Brain microvascular endothelial cell (primary cell): ENCODE data around the gene MTMR6.
"Not testable (repeated sequence)": the region's sequence is repeated elsewhere in the genome, so short reads cannot be mapped to it uniquely, and the experiment has no call there.

Experiments
- DNase-seq: peaks from one replicate; pipeline ENCODE4 v3.0.0-alpha.2; 2020
- H3K27ac ChIP-seq: fragments of 250-450 bp; sonication (Bioruptor Pico); 2 replicates; pipeline ENCODE4 v1.5.1; 2020; ENCODE audit warnings: mild to moderate bottlenecking, moderate library complexity
- H3K27me3 ChIP-seq: fragments of 250-450 bp; sonication (Bioruptor Pico); replicated peaks from 2 replicates; pipeline ENCODE4 v1.5.1; 2020; ENCODE audit warnings: mild to moderate bottlenecking
- H3K36me3 ChIP-seq: fragments of 250-450 bp; sonication (Bioruptor Pico); replicated peaks from 2 replicates; pipeline ENCODE4 v1.5.1; 2020; ENCODE audit warnings: mild to moderate bottlenecking
- H3K4me3 ChIP-seq: 2 replicates; pipeline ENCODE4 v1.5.1; 2011; ENCODE audit warnings: low read depth, mild to moderate bottlenecking, control low read depth, low read length, moderate library complexity
- in situ Hi-C: cut with HindIII; loops from 2 replicates; pipeline ENCODE4 v1.10.0; 2017; ENCODE audit warnings: low sequenced_read_pairs, low pct_ligation_motif_present
- TF ChIP-seq, protein P1 (sequence below): IDR thresholded peaks from 2 replicates; pipeline ENCODE4 v1.5.1; 2011; ENCODE audit warnings: low read depth, mild to moderate bottlenecking, moderate library complexity, low read length, control low read depth, inconsistent platforms; ENCODE audit errors: missing control alignments

MTMR6 gene

DNA sequence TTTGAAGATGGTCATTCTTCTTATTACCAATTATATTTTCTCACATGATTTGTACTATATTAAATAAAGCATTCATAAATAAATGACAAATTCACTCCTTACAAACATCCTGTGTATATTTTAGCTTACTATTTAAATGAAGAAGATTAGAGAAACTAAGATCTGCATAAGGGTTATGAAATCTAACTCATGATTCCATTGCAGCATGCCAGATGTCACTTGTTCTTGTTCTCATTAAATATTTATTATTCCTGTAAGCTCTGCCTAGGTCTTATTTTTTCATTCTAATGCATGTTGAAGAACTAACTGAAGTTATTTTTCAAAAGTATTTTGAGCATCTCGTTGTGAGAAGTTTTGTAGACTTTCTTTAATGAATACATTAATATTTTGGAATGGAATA, 32.5 kb upstream of the MTMR6 start:
- in situ Hi-C loops: no loop called here
- DNase-seq: no peak
- Histone ChIP-seq H3K27ac (no peak overlapping the region), H3K27me3 (no peaks in the 10 kb centered on the region), H3K4me3 (no peak overlapping the region), H3K36me3 (peaks cover 12% of the 10 kb centered on the region)
- TF ChIP-seq, protein P1, sequence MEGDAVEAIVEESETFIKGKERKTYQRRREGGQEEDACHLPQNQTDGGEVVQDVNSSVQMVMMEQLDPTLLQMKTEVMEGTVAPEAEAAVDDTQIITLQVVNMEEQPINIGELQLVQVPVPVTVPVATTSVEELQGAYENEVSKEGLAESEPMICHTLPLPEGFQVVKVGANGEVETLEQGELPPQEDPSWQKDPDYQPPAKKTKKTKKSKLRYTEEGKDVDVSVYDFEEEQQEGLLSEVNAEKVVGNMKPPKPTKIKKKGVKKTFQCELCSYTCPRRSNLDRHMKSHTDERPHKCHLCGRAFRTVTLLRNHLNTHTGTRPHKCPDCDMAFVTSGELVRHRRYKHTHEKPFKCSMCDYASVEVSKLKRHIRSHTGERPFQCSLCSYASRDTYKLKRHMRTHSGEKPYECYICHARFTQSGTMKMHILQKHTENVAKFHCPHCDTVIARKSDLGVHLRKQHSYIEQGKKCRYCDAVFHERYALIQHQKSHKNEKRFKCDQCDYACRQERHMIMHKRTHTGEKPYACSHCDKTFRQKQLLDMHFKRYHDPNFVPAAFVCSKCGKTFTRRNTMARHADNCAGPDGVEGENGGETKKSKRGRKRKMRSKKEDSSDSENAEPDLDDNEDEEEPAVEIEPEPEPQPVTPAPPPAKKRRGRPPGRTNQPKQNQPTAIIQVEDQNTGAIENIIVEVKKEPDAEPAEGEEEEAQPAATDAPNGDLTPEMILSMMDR: no peak

DNA sequence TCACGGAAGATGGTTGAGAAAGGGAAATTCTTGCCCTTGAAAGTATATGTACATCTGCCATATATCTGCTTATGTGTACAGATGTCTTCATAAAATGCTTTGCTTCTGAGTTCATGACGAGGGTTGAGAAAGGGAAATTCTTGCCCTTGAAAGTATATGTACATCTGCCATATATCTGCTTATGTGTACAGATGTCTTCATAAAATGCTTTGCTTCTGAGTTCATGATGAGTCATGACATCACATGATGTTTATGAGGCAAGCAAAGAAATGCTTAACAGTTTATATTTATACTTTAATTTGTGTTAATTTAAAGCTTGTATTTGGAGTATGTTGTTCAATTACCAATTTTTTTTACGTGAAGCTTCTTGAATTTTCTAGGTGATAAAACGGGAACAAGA, 31.7 kb upstream of the MTMR6 start:
- H3K27ac ChIP-seq: peak overlapping the region; percentile 62
- in situ Hi-C loops: not testable (repeated sequence)

DNA sequence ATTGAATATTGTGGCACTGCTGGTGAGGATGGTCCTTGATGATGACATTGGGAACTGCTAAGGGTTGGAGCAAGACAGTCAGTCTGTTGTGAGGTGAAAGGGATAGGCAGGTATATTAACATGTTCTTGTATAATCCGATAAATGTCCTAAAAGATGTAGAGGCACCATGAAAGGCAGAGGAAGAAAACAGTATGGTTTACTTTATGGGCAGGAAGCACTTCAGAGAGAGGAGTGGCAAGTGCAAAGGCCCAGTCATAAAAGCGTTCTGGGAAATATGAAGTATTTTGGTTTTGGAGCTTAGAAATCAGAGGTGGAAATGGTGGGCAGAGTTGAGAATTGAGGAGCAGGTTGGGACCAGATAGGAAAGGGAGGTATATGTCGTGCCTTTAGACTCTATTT, 23.6 kb upstream of the MTMR6 start:
- in situ Hi-C loops: no loop called here
- peaks cover 50% of the 10 kb centered on the region for H3K36me3 ChIP-seq

More for the DNA sequence above, 31.7 kb upstream of the MTMR6 start:
- H3K4me3 ChIP-seq, H3K27me3 ChIP-seq: not testable (repeated sequence)
- H3K36me3 ChIP-seq: peaks cover 19% of the 10 kb centered on the region
- DNase-seq: peak; percentile 60

DNA sequence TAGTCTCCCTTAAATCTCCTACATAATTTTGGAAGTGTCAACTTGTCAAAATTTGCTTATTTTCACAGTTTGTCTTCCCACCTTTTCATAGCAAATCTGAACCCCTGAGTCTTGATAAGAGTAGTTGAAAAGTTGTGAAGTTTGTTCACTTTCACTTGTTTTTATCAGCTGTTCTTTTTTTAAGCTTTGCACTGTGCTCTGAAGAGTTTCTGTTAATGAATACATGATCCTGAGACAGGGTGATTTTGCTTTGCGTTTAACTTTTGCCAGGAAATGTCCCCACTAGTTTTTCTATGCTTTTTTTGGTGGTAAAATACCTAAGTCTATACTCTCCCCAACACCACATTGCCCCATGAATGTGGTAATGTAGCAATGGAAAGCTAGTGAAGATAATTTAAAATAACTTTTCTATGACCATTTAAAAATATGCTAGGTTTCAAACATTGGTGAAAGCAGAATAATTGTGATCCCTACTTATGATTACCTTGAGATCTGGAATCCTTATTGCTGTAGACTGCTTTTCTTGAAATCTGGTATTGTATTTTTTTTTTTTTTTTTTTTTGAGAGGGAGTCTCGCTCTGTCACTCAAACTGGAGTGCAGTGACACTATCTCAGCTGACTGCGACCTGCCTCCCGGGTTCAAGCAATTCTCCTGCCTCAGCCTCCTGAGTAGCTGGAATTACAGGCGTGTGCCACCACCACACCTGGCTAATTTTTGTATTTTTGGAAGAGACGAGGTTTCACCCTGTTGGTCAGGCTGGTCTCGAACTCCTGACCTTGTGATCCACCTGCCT, 19.6 kb upstream of the MTMR6 start:
- in situ Hi-C loops: no loop called here
- H3K4me3 ChIP-seq: no peak overlapping the region
- no peak overlapping the region for H3K27ac ChIP-seq
- no peak for DNase-seq
- no peaks in the 10 kb centered on the region for H3K27me3 ChIP-seq
- peaks cover 32% of the 10 kb centered on the region for H3K36me3 ChIP-seq
- TF ChIP-seq, protein P1: no peak

More for the DNA sequence above, 23.6 kb upstream of the MTMR6 start:
- no peak overlapping the region for H3K27ac ChIP-seq
- no peak overlapping the region for H3K4me3 ChIP-seq
- H3K27me3 ChIP-seq: no peaks in the 10 kb centered on the region
- DNase-seq: no peak
- TF ChIP-seq, protein P1: no peak

DNA sequence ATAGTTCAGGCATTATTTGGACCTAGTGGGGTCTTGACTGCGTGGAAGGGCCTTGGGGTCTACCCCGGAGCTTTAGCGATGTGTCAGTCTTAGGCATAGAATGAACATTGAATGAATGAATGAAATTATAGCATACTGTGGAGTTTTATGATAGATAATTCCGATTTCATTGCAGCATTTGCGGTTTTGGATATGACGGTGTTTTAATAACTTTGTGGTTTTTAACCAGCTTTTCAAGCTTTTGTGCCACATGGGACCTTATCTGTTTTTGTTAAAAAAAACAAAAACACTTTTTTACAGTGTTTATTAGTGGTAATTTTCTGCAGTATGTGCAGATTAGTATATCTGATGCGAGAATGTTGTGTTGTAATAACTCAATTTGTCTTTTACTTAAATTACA, 14.8 kb upstream of the MTMR6 start:
- DNase-seq: no peak
- Histone ChIP-seq H3K36me3 (peaks cover 10% of the 10 kb centered on the region), H3K27ac (peak overlapping the region; percentile 87), H3K4me3 (peak overlapping the region; percentile 87), H3K27me3 (no peaks in the 10 kb centered on the region)
- TF ChIP-seq, protein P1: no peak
- in situ Hi-C loops: no loop called here

DNA sequence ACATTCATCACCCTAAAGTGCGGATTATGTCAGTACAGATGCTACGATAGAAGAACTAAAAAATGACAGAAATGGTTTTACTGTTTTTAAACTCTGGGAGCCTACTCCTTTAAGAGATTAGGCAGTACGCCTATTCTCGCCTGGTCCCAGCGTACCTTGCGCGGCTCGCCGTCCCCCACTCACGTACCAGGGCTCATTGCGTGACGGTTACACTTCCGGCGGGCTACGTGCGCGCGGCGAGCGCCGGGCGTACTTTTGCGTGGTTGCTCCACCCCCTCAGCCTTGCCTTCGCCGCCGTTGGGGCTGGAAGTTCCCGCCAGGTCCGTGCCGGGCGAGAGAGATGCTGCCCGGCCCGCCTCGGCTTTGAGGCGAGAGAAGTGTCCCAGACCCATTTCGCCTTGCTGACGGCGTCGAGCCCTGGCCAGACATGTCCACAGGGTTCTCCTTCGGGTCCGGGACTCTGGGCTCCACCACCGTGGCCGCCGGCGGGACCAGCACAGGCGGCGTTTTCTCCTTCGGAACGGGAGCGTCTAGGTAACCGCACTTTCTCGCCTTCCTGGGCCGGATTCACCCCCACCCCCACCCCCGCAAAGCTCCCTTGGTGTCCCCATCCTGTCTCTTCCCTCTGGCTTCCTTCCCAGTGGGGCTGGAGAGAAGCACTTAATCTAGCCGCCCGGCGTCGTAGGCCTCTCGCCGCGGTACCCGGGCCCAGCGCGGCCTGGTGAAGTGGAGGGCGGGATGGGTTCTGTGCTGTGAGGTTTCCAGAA, 14.2 kb upstream of the MTMR6 start, which contains the start of gene NUP58:
NUP58 (plus strand) TSS at position 279 of the 767 bp plus-strand sequence; CDS start at position 428, 149 bp downstream.
- peaks cover 10% of the 10 kb centered on the region for H3K36me3 ChIP-seq
- DNase-seq: peak; percentile 95
- in situ Hi-C loops: no loop called here
- peak within 1 kb of the TSS; percentile 87 for H3K4me3 ChIP-seq
- TF ChIP-seq, protein P1: no peak
- H3K27ac ChIP-seq: peak within 1 kb of the TSS; percentile 87
- H3K27me3 ChIP-seq: no peaks in the 10 kb centered on the region
